Measurements from ENCODE around the gene LTBP1. TPM values are rescaled to one million over a fixed set of nuclear protein-coding genes. Genes with fewer than 3 reads are reported as not detected.

Gene LTBP1
- total RNA-seq, 2 donors from 2014 or later, result 25.9 to 99.8 TPM

DNA sequence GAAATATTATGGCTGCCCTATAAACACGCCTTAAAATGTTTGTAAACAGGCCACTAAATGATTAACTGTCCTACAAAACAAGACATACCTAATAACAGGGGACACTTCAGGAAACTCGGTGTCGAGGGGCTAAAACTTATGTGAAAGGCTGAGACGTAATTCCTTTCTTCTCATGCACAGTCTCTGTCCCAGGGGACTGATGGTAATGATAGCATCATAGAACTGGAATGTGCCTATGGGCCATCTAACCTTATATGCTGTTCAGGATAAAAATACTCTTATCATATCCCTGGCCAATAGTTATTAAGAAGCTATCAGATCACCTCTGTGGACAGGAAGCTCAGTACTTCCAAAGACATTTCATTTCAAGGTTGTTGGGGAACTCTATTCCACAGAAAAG, 277.1 kb downstream of the LTBP1 start:
- intact Hi-C loops (cut with DNase I), result no loop called here
- no peaks in the 10 kb centered on the region for H3K9me3 ChIP-seq
- H3K36me3 ChIP-seq, result no peaks in the 10 kb centered on the region
- WGBS, result 92% methylated on average over 4 of the region's 4 CpGs
- no peak for TF ChIP-seq POLR2AphosphoS5 (IDR thresholded peaks at IDR 0.05)
- no peak for TF ChIP-seq POLR2A (IDR thresholded peaks at IDR 0.05)
- TF ChIP-seq, protein P1, sequence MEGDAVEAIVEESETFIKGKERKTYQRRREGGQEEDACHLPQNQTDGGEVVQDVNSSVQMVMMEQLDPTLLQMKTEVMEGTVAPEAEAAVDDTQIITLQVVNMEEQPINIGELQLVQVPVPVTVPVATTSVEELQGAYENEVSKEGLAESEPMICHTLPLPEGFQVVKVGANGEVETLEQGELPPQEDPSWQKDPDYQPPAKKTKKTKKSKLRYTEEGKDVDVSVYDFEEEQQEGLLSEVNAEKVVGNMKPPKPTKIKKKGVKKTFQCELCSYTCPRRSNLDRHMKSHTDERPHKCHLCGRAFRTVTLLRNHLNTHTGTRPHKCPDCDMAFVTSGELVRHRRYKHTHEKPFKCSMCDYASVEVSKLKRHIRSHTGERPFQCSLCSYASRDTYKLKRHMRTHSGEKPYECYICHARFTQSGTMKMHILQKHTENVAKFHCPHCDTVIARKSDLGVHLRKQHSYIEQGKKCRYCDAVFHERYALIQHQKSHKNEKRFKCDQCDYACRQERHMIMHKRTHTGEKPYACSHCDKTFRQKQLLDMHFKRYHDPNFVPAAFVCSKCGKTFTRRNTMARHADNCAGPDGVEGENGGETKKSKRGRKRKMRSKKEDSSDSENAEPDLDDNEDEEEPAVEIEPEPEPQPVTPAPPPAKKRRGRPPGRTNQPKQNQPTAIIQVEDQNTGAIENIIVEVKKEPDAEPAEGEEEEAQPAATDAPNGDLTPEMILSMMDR (IDR thresholded peaks at IDR 0.05), result no peak
- DNase-seq (ENCODE audit: low spot score), result no peak
- H3K4me3 ChIP-seq, result no peak overlapping the region
- H3K27ac ChIP-seq, result no peak overlapping the region
- H3K4me1 ChIP-seq (replicated peaks), result no peaks in the 10 kb centered on the region
- H3K27me3 ChIP-seq (replicated peaks; ENCODE audit: insufficient read depth), result no peaks in the 10 kb centered on the region

DNA sequence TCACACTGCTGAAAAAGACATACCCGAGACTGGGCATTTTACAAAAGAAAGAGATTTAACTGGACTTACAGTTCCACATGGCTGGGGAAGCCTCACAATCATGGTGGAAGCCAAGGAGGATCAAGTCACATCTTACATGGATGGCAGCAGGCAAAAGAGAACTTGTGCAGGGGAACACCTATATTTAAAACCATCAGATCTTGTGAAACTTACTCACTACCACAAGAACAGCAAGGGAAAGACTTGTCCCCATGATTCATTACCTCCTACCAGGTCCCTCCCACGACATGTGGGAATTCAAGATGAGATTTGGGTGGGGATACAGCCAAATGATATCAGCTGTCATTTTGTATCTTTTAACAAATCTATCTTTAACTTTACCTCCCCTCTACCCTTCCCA, 278.6 kb downstream of the LTBP1 start:
- intact Hi-C loops (cut with DNase I), result no loop called here
- WGBS, result 97% methylated on average over 2 of the region's 2 CpGs
- H3K4me1 ChIP-seq (replicated peaks), result no peaks in the 10 kb centered on the region
- no peaks in the 10 kb centered on the region for H3K9me3 ChIP-seq
- TF ChIP-seq, protein P1 (IDR thresholded peaks at IDR 0.05), result no peak
- TF ChIP-seq POLR2AphosphoS5 (IDR thresholded peaks at IDR 0.05) (no peak), POLR2A (IDR thresholded peaks at IDR 0.05) (no peak)
- no peaks in the 10 kb centered on the region for H3K27me3 ChIP-seq (replicated peaks; ENCODE audit: insufficient read depth)
- H3K4me3 ChIP-seq, result no peak overlapping the region
- DNase-seq (ENCODE audit: low spot score), result no peak
- H3K27ac ChIP-seq, result no peak overlapping the region
- no peaks in the 10 kb centered on the region for H3K36me3 ChIP-seq

DNA sequence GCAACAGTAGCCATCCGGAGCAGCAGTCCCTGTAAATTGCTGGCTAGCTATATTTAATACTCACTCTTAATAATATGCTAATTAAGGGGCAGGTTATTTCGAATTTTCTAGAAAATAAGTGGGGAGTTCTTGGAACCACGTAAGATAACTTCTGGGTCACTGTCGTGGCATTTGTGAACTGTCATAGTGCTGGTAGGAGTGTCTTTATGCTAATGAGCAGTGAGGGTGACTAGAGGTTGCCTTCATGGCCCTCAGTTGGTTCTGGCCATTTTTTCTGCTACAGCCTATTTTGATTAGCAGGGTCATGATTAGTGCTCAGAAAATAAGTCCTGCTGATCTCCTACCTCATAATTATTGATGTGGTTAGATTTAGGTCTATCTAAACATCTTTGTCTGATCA, 279.8 kb downstream of the LTBP1 start:
- no peak for DNase-seq (ENCODE audit: low spot score)
- intact Hi-C loops (cut with DNase I), result no loop called here
- H3K4me3 ChIP-seq, result no peak overlapping the region
- H3K9me3 ChIP-seq, result no peaks in the 10 kb centered on the region
- H3K36me3 ChIP-seq, result no peaks in the 10 kb centered on the region
- TF ChIP-seq, protein P1 (IDR thresholded peaks at IDR 0.05), result no peak
- no peaks in the 10 kb centered on the region for H3K4me1 ChIP-seq (replicated peaks)
- no peaks in the 10 kb centered on the region for H3K27me3 ChIP-seq (replicated peaks; ENCODE audit: insufficient read depth)
- 93% methylated on average over 4 of the region's 4 CpGs for WGBS
- H3K27ac ChIP-seq, result no peak overlapping the region

DNA sequence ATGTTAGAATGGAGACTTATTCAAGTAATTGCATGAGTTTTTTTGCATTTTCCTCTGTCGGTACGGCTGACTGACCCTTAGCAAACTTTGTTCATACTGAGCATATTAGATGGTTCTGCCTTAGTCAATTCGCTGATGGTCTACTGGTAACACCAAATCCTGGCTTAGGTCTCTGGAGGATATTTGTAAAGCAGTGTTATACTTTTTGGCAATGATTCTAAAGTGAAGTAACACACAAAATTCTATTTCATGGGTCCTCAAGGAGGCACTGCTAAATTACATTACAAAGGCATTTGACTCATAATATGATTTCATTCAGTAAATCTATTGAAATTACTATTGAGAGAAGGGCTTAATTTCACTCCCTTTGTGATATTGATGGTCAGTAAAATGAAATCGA, 282.9 kb downstream of the LTBP1 start:
- WGBS, result 86% methylated on average over 4 of the region's 4 CpGs
- H3K4me1 ChIP-seq (replicated peaks), result no peaks in the 10 kb centered on the region
- no peaks in the 10 kb centered on the region for H3K36me3 ChIP-seq
- no peak overlapping the region for H3K27ac ChIP-seq
- no peak overlapping the region for H3K4me3 ChIP-seq
- TF ChIP-seq POLR2AphosphoS5 (IDR thresholded peaks at IDR 0.05), result no peak
- TF ChIP-seq, protein P1 (IDR thresholded peaks at IDR 0.05), result no peak
- no peak for TF ChIP-seq POLR2A (IDR thresholded peaks at IDR 0.05)
- H3K9me3 ChIP-seq, result no peaks in the 10 kb centered on the region
- no peak for DNase-seq (ENCODE audit: low spot score)
- no peaks in the 10 kb centered on the region for H3K27me3 ChIP-seq (replicated peaks; ENCODE audit: insufficient read depth)
- intact Hi-C loops (cut with DNase I), result no loop called here

DNA sequence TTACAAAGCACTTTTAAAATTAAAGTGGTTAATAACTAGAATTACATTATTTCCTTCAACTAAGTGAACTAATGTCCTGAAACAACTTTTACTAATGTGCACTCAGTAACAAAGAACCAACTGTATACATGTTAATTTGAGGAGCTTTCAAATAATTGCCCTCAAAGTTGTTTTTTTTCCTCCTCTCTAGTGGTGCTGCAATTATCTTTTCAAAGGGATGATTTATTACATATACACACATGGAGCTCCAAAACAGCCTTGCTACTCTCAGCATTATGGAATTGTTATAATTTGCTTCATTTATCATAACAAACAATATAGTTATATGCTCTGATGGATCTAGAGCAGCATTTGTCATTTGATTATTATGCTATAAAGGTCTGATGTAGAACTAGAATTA, 283.4 kb downstream of the LTBP1 start:
- Histone ChIP-seq H3K4me1 (replicated peaks) (no peaks in the 10 kb centered on the region), H3K27ac (no peak overlapping the region), H3K9me3 (no peaks in the 10 kb centered on the region), H3K36me3 (no peaks in the 10 kb centered on the region), H3K27me3 (replicated peaks; ENCODE audit: insufficient read depth) (no peaks in the 10 kb centered on the region), H3K4me3 (no peak overlapping the region)
- TF ChIP-seq, protein P1 (IDR thresholded peaks at IDR 0.05), result no peak
- TF ChIP-seq POLR2A (IDR thresholded peaks at IDR 0.05), result no peak
- TF ChIP-seq POLR2AphosphoS5 (IDR thresholded peaks at IDR 0.05), result no peak
- intact Hi-C loops (cut with DNase I), result no loop called here
- DNase-seq (ENCODE audit: low spot score), result no peak
